ENCODE measurements around the gene CACNG7. TPM values are rescaled to one million over a fixed set of nuclear protein-coding genes. Genes with fewer than 3 reads are reported as not detected.

The CACNG7 gene
- total RNA-seq, 4 donors from 2014 or later = not detected

GRCh38 chr19:53917356-53917755, 8.3 kb downstream of the CACNG7 start:
- no peak for DNase-seq
- H3K36me3 ChIP-seq = no peaks in the 10 kb centered on the region
- peaks cover 0 to 30% (median 0%) of the 10 kb centered on the region in 4 donors for H3K27me3 ChIP-seq
- H3K9me3 ChIP-seq = no peaks in the 10 kb centered on the region
- 79 to 96% methylated on average over 6 to 7 of the region's 7 CpGs for WGBS, 2 donors
- intact Hi-C loops (cut with DNase I) = no loop called here
- no peak overlapping the region for H3K27ac ChIP-seq
- no peaks in the 10 kb centered on the region for H3K4me1 ChIP-seq
- TF ChIP-seq POLR2A (IDR thresholded peaks at IDR 0.05) (no peak), CTCF (IDR thresholded peaks at IDR 0.05) (no peak)
- H3K4me3 ChIP-seq = no peak overlapping the region

- Histone ChIP-seq H3K4me3 (no peak overlapping the region), H3K27me3 (no peaks in the 10 kb centered on the region), H3K27ac (no peak overlapping the region), H3K36me3 (no peaks in the 10 kb centered on the region), H3K4me1 (no peaks in the 10 kb centered on the region), H3K9me3 (no peaks in the 10 kb centered on the region)
- no peak for DNase-seq
- intact Hi-C loops (cut with DNase I) = no loop called here
- TF ChIP-seq CTCF (IDR thresholded peaks at IDR 0.05) (no peak), POLR2A (IDR thresholded peaks at IDR 0.05) (no peak)
- WGBS, 2 donors = 41 to 53% methylated on average over 3 to 8 of the region's 8 CpGs
Measured at GRCh38 chr19:53927739-53928138, 18.7 kb downstream of the CACNG7 start.

GRCh38 chr19:53936029-53936428, 27.0 kb downstream of the CACNG7 start:
- H3K9me3 ChIP-seq = no peaks in the 10 kb centered on the region
- 33 to 43% methylated on average over 7 of the region's 7 CpGs for WGBS, 2 donors
- intact Hi-C loops (cut with DNase I) = no loop called here

GRCh38 chr19:53942001-53942786, 33.1 kb downstream of the CACNG7 start:
- WGBS, 2 donors = 9 to 23% methylated on average over 34 to 35 of the region's 55 CpGs

More at GRCh38 chr19:53936029-53936428, 27.0 kb downstream of the CACNG7 start:
- no peak for DNase-seq
- no peak overlapping the region for H3K4me3 ChIP-seq
- peaks cover 0 to 43% (median 0%) of the 10 kb centered on the region in 4 donors for H3K27me3 ChIP-seq
- H3K4me1 ChIP-seq = no peaks in the 10 kb centered on the region
- H3K36me3 ChIP-seq = no peaks in the 10 kb centered on the region
- TF ChIP-seq POLR2A (IDR thresholded peaks at IDR 0.05) = no peak
- no peak for TF ChIP-seq CTCF (IDR thresholded peaks at IDR 0.05)
- H3K27ac ChIP-seq = no peak overlapping the region

More at GRCh38 chr19:53942001-53942786, 33.1 kb downstream of the CACNG7 start:
- intact Hi-C loops (cut with DNase I) = no loop called here
- no peak overlapping the region for H3K4me3 ChIP-seq
- no peaks in the 10 kb centered on the region for H3K36me3 ChIP-seq
- peaks cover 0 to 8% (median 0%) of the 10 kb centered on the region in 3 donors for H3K9me3 ChIP-seq
- H3K27me3 ChIP-seq = peaks cover 0 to 83% (median 13%) of the 10 kb centered on the region in 4 donors
- H3K4me1 ChIP-seq = no peaks in the 10 kb centered on the region
- no peak for DNase-seq
- TF ChIP-seq POLR2A (IDR thresholded peaks at IDR 0.05) (no peak), CTCF (IDR thresholded peaks at IDR 0.05) (no peak)
- H3K27ac ChIP-seq = no peak overlapping the region

All from esophagus squamous epithelium (tissue), 5 donors.